NCI-H510A (cell line): ENCODE measurements around the gene RNF128.
"Not testable (repeated sequence)": the region's sequence is repeated elsewhere in the genome, so short reads cannot be mapped to it uniquely, and the experiment has no call there.

Source experiments
- DNase-seq: peaks from one replicate; lab custom pipeline; 2025; lab: John Stamatoyannopoulos, UW

The RNF128 gene

GRCh38 chrX:106748377-106748776, 21.9 kb downstream of the RNF128 start:
- no peak for DNase-seq

- no peak for DNase-seq
Observed at GRCh38 chrX:106751407-106751806, 24.9 kb downstream of the RNF128 start.

- no peak for DNase-seq
Observed at GRCh38 chrX:106752101-106752678, 25.7 kb downstream of the RNF128 start.

- not testable (repeated sequence) for DNase-seq
Observed at GRCh38 chrX:106769288-106769687, 42.8 kb downstream of the RNF128 start.

- DNase-seq: no peak
Observed at GRCh38 chrX:106774981-106775380, 48.5 kb downstream of the RNF128 start.

- DNase-seq: no peak
Observed at GRCh38 chrX:106780264-106780663, 53.8 kb downstream of the RNF128 start.

- no peak for DNase-seq
Observed at GRCh38 chrX:106780664-106781377, 54.3 kb downstream of the RNF128 start.

- DNase-seq: no peak
Observed at GRCh38 chrX:106783716-106784115, 57.2 kb downstream of the RNF128 start.

GRCh38 chrX:106791495-106791894, 65.0 kb downstream of the RNF128 start:
- no peak for DNase-seq

GRCh38 chrX:106802063-106802387, 75.5 kb downstream of the RNF128 start:
- DNase-seq: no peak

- peak; percentile 69 for DNase-seq
Observed at GRCh38 chrX:106802388-106803275, 76.1 kb downstream of the RNF128 start, which contains the start of gene TBC1D8B. Gene TBC1D8B (plus strand): TSS chrX:106802673. CDS start chrX:106802854, 181 bp downstream.

- DNase-seq: no peak
Observed at GRCh38 chrX:106811131-106811910, 84.8 kb downstream of the RNF128 start.

GRCh38 chrX:106812930-106813329, 86.4 kb downstream of the RNF128 start:
- DNase-seq: not testable (repeated sequence)

- DNase-seq: not testable (repeated sequence)
Observed at GRCh38 chrX:106814093-106814492, 87.6 kb downstream of the RNF128 start.
